Gastroesophageal sphincter (tissue), 3 donors: Measurements from ENCODE around the gene THRB.

ENCODE experiments used
- EP300 ChIP-seq: sonication (generic); formaldehyde crosslinking; IDR thresholded peaks from one replicate; pipeline ENCODE4 v1.6.1; 2017; ENCODE audit warnings: antibody characterized with exemption, mild to moderate bottlenecking
- POLR2A ChIP-seq, 2 donors: fragments of 450-650 bp; IDR thresholded peaks; one replicate each; pipeline ENCODE4 v1.6.1; 2017; ENCODE audit warnings: antibody characterized with exemption in 2 of 2, mild to moderate bottlenecking in 2 of 2, moderate library complexity in 1 of 2
- TF ChIP-seq, protein P1 (sequence below), 4 experiments: fragments of 200-600 bp in 2 of 4; fragments of 450-650 bp in 2 of 4; sonication (generic) in 1 of 4; IDR thresholded peaks; one replicate each; pipeline ENCODE4 v1.5.1; 2017 to 2019; ENCODE audit warnings: antibody characterized with exemption in 4 of 4, mild to moderate bottlenecking in 2 of 4, moderate library complexity in 2 of 4

DNA sequence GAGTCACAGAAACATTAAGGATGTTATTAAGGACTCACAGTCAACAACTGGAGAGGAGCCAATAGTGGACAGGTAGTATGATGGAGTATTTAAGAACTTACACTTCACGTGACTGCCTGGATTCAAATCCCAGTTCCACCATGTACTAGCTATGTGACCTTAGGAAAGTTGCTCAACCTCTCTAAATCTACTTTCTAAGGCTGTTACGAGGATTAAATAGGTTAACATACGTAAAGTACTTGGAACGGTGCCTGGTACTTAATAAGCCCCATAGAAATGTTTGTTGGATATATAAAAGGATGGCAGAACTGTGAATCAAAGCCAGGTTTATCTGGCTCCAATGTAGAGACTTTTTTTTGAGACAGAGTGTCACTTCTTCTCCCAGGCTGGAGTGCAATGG is 24.4 kb downstream of the THRB start:
- TF ChIP-seq, protein P1, sequence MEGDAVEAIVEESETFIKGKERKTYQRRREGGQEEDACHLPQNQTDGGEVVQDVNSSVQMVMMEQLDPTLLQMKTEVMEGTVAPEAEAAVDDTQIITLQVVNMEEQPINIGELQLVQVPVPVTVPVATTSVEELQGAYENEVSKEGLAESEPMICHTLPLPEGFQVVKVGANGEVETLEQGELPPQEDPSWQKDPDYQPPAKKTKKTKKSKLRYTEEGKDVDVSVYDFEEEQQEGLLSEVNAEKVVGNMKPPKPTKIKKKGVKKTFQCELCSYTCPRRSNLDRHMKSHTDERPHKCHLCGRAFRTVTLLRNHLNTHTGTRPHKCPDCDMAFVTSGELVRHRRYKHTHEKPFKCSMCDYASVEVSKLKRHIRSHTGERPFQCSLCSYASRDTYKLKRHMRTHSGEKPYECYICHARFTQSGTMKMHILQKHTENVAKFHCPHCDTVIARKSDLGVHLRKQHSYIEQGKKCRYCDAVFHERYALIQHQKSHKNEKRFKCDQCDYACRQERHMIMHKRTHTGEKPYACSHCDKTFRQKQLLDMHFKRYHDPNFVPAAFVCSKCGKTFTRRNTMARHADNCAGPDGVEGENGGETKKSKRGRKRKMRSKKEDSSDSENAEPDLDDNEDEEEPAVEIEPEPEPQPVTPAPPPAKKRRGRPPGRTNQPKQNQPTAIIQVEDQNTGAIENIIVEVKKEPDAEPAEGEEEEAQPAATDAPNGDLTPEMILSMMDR (IDR thresholded peaks at IDR 0.05): no peak
- TF ChIP-seq POLR2A (IDR thresholded peaks at IDR 0.05) (no peak), EP300 (no peak)
